ENCODE results near the gene HOMER2.

DNA sequence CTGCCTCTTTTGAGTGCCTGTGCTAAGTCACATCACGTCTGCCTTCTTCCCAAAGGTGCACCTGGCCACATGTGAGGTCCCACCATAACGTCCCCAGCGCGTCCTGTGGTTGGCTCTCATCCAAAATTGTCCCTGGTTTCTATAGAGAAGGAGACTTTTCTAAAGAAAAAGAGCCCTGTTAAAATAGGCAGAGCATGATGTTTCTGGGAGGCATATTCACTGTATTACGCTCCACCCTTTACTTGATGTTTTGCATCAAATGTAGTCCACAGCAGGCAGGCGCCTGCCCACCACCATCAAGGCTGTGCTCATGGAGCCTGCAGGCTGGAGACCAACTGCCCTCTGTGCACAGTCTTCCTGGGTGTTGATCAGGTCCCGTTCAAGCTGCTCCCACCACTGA, 106.8 kb downstream of the HOMER2 start:
- TF ChIP-seq POLR2A (IDR thresholded peaks at IDR 0.05; ENCODE audit: low read length) (no peak), GATA1 (IDR thresholded peaks at IDR 0.05; ENCODE audit: low read depth, low read length) (no peak)
